NCI-H2227 (cell line): ENCODE measurements around the gene P2RY6.
"Not testable (repeated sequence)": the region's sequence is repeated elsewhere in the genome, so short reads cannot be mapped to it uniquely, and the experiment has no call there.

Source experiments
- DNase-seq: peaks from one replicate; lab custom pipeline; 2025; ENCODE audit not compliant: unreplicated experiment; lab: John Stamatoyannopoulos, UW

The P2RY6 gene

DNA sequence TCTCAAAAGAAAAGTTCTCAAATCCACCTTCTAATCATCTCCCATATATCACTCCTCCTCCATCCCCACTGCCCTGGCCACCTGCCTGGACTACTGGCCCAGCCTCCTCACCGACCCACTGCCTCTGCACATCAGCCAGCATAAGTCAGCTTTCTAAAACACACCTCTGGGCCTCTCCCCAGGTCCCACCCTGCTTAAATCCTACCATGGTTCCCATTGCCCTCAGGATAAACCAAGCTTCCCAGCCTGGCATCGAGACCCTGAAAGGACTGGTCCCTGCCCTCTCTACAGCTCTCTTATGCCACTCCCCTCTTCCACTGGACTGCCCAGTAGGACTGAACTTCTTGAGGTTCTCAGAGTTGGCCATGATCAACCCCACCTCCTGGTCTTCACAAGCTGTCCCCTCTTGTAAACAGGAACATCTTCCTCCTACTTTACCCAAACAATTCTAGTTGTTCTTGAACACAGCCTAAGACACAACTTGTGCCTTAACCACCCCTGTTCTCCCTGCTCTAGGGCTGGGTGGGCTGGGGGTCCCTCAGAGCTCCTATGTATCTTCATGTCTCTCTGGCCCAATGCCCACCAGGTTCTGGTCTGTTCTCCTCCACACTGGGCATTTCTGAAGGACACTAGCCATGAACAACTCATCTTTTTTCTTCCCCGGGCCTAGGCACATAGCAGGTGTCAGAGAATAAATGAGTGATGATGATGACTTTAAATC lies 12.6 kb upstream of the P2RY6 start:
- DNase-seq, result no peak

- DNase-seq, result no peak
These were observed 12.0 kb upstream of the P2RY6 start for GRCh38 chr11:73260127-73260457.

- no peak for DNase-seq
These were observed 9.2 kb upstream of the P2RY6 start for GRCh38 chr11:73262851-73263495.

GRCh38 chr11:73263640-73264039 lies 8.5 kb upstream of the P2RY6 start:
- no peak for DNase-seq

GRCh38 chr11:73265278-73265810 lies 6.8 kb upstream of the P2RY6 start:
- DNase-seq, result no peak

DNA sequence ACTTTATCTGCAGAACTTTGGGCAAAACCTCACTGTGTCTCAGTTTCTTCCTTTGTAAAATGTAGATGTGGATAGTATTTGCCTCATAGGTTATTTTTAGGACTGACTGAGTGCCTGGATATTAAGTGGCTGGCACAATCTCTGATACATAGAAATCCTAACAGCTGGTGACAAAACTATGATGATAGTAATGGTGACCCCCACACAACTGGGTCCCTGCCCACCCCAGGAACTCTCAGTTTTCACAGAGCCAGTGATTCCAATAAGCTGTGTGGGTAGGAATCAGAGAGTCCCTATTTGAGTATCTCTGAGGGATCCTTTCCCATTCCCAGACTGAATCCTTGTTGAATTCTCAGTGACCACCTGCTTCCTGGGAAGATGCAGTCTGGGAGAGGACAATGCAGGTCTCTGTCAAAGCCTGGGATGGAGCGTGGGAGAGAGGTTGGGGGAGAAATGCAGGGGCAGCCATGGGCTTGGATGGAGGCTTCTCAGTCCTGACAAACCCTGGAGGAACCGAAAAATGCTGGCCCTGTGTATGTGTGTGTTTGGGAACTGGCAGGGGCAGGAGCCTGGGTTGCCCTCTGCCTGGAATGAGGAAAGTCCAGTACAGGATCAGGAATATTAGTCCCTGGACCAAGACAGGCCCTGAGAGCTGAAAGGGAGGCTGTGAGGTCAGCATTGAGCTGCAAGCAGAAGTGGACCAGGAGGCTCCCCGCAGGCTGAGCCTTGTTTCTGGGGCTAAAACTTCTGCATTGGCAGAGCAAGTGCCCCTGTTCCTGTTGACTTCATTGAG lies 6.1 kb upstream of the P2RY6 start:
- no peak for DNase-seq

DNA sequence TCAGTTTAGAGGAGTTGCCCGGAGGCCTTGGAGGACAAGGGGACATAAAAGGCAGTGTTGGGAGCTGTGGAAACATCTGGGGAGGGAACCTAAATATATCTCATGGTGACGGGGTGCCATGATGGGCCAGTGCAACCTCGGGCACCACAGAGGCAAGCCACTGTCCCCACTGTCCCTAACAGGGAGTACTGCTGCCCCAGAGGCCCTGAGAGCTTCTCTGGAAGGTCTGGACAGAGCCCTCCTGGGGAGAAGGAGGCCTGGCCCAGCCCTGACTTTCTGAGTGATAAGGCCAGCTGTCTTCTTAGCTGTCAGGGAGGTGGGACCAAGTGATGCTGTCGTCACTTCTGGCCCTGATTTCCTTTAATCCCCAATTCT lies 5.5 kb upstream of the P2RY6 start:
- no peak for DNase-seq

DNA sequence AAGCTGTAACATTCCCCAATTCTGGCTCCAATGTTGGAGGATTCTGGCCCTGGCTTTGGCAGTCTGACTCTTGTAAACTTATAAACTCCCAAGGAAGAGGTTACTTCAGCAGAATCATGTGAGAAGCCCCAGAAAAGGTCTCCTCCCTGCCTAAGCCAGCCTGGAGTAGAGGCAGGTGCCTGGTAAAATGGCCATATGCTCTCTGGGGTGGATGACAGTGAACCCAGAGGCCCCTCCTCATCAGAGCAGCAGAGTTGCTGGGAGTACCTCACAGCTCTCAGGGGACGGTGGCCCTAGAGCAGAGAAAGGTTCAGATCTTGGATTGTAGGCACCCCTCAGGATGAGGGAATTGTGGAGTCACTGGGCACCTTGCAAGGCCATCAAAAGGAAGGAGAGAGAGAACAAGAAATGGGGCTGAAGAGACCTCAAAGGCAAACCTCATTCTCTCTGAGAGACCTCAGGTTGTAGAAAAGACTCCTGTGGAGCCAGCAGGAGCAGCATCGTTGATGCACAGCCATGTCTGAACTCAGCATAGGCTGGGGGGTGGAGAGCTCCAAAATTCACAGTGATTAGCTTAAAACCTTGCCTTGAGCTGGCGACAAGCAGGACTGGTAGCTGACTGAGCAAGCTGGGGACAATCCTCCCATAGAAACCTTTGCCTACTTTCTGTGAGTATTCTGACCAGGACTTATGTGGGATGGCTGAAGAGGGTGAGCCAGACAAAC lies 4.9 kb upstream of the P2RY6 start:
- DNase-seq, result no peak

- DNase-seq, result no peak
These were observed 4.1 kb upstream of the P2RY6 start for GRCh38 chr11:73267906-73268540.

GRCh38 chr11:73268671-73269271 lies 3.4 kb upstream of the P2RY6 start:
- no peak for DNase-seq

GRCh38 chr11:73269459-73270015 lies 2.6 kb upstream of the P2RY6 start:
- DNase-seq, result no peak

DNA sequence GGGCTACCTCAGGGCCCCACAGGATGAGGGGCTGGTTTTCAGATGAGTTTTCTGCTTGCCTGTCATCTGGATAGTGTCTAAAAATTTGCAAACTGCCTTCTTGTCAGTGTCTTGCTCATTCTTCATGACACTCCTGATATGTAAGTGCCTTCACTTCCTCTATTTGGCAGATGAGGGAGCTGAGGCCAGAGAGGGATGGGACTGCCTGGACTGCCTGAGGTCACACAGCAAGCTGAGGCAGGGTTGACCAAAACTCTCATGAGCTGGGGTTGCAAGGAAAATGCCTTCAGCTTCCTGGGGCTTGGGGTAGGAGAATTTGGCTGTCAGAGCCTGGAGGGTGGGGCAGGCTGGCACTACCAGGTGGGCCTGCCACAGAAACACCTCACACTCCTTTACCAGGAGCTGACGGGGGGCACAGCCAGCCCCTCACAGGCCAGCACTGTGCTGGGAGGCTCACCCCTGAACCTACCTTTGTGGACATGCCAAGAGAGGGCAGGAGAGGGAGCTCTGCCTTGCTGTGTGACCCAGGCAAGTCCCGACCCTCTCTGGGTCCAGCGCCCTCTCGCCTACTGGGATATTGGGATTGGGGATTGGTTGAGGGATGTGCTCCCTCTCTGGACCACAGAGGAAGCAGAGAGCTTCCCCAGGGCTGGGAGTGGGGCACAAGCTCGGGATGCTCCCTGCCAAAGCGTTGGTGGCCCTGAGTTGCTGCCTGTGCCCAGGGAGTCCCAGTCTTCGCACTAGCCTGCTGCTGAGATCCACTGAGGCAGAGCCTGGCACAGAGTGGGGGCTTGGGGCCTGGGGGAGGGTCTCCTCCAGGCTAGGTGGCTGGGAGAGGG lies 1.9 kb upstream of the P2RY6 start:
- no peak for DNase-seq

DNA sequence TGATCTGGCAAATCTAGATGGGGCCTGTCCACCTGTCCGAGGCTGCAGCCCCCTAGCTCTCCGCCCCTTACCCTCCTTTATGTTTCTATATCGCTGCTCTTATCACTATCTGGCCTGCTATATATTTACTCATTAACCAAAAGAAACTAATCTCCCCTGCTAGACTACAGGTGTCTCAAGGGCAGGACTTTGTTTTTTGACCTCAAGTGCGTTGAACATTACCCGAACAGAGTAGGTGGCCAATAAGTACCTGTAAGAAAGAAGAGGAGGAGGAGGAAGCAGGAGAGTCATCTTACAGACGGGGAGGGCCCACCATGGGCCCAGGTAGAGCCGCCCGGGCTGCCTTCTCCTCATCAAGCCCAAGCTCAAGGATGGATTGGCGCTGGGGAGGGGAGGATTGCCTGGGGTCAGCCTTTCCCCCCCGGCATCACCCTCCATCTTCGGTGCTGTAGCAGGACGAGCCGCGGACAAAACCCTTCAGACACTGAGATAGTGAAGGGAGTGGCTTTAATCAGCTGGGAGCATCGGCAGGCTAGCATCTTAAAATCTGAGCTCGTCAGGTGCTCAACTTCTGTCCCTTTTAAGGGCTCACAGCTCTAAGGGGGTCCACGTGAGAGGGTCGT lies 1.2 kb upstream of the P2RY6 start:
- no peak for DNase-seq

GRCh38 chr11:73271478-73271865 lies 666 bp upstream of the P2RY6 start:
- not testable (repeated sequence) for DNase-seq

DNA sequence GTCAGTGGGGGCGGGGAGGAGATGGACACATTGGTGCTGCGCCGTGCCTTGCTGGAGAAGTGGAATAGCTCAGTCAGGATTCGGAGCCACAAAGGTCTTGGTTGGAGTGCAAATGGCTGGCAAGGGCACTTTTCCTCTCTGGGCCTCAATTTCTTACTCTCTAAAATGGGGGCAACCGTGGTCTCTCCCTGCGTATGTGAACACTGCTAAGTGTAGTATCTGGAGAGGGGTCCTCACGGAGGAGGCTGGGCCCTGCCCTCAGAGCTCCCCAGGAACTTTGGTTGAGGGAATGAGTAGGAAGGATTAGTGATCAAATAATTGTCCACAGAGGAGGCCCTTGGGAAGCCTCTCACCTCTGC lies 521 bp downstream of the P2RY6 start:
- DNase-seq, result no peak

GRCh38 chr11:73273222-73273895 lies 1.2 kb downstream of the P2RY6 start:
- DNase-seq, result no peak

- DNase-seq, result not testable (repeated sequence)
These were observed 2.1 kb downstream of the P2RY6 start for GRCh38 chr11:73274191-73274590.

- DNase-seq, result no peak
These were observed 2.7 kb downstream of the P2RY6 start for GRCh38 chr11:73274722-73275380.
